HepG2 (cell line): ENCODE measurements around the gene MSI2. TPM values are rescaled to one million over a fixed set of nuclear protein-coding genes. Genes with fewer than 3 reads are reported as not detected.

ENCODE experiments used
- ATAC-seq: fragments of 200-7000 bp; cut with Tn5 transposase; 3 replicates; pipeline ENCODE4 v1.9.1; 2020; ENCODE audit warnings: mild to moderate bottlenecking, moderate library complexity
- BruUV-seq: library from RNA; stranded (reverse); fragments of 400-500 nt; replicated peaks from 2 replicates; lab custom pipeline; 2021; lab: Mats Ljungman, UMichigan
- CTCF ChIA-PET: fragments of 300-600 bp; formaldehyde crosslinking; extraction: SDS; loops from one replicate; lab custom pipeline; 2021; ENCODE audit warnings: low total read pairs, inconsistent platforms, low intra/inter-chr PET ratio; lab: Yijun Ruan, JAX
- POLR2A ChIA-PET: fragments of 350-600 bp; sonication (Branson Sonifier 250); formaldehyde crosslinking; loops from one replicate; lab custom pipeline; 2020; ENCODE audit warnings: antibody characterized with exemption, inconsistent platforms; lab: Yijun Ruan, JAX
- DNase-seq: peaks from one replicate; pipeline ENCODE4 v3.0.0-alpha.2; 2015; ENCODE audit warnings: low spot score
- FAIRE-seq: peaks from 3 replicates; lab custom pipeline; 2011; peaks lifted over from hg19 to GRCh38; lab: Jason Lieb, UNC
- H2AFZ ChIP-seq: one replicate; pipeline ENCODE4 v1.6.1; 2011; ENCODE audit warnings: low read length, inconsistent platforms
- H3K27ac ChIP-seq: fragments of 300-600 bp; 3 replicates; pipeline ENCODE4 v1.8.0; 2011; ENCODE audit warnings: mixed run types, mild to moderate bottlenecking, mixed read lengths, low read length, inconsistent platforms; ENCODE audit not compliant: insufficient read depth; ENCODE audit errors: extremely low read length
- H3K27me3 ChIP-seq, 2 experiments: fragments of 200-600 bp in 1 of 2; 2 replicates in 1 of 2; 3 replicates in 1 of 2; pipeline versions ENCODE4 v1.6.0 to v1.8.0; 2011; ENCODE audit warnings: low read length in 2 of 2, mild to moderate bottlenecking in 2 of 2, moderate library complexity in 2 of 2, inconsistent platforms in 1 of 2; ENCODE audit not compliant: insufficient read depth in 2 of 2, control insufficient read depth in 1 of 2
- H3K36me3 ChIP-seq, 2 experiments: fragments of 200-600 bp in 1 of 2; replicated peaks in 1 of 2; 2 replicates in 1 of 2; 3 replicates in 1 of 2; pipeline versions ENCODE4 v1.5.1 to v1.8.0; 2011; ENCODE audit warnings: low read length in 2 of 2, inconsistent platforms in 1 of 2; ENCODE audit not compliant: insufficient read depth in 2 of 2, control insufficient read depth in 1 of 2
- H3K4me1 ChIP-seq: 2 replicates; pipeline ENCODE4 v1.5.1; 2012; ENCODE audit warnings: low read length, inconsistent platforms; ENCODE audit not compliant: insufficient read depth
- H3K4me2 ChIP-seq: 2 replicates; pipeline ENCODE4 v1.6.0; 2011; ENCODE audit warnings: low read depth, low read length, inconsistent platforms
- H3K4me3 ChIP-seq, 3 experiments: fragments of 200-600 bp in 1 of 3; sonication (generic), shearing (Covaris generic) in 1 of 3; replicated peaks in 1 of 3; 2 replicates each; pipeline ENCODE4 v1.5.1; 2011 to 2016; ENCODE audit warnings: low read length in 3 of 3, inconsistent platforms in 2 of 3, low read depth in 2 of 3, mild to moderate bottlenecking in 2 of 3, control low read depth in 1 of 3, mixed read lengths in 1 of 3; ENCODE audit not compliant: insufficient read depth in 1 of 3
- H3K79me2 ChIP-seq: one replicate; pipeline ENCODE4 v1.6.1; 2011; ENCODE audit warnings: low read length, inconsistent platforms; ENCODE audit not compliant: insufficient read depth
- H3K9ac ChIP-seq: 2 replicates; pipeline ENCODE4 v1.6.0; 2011; ENCODE audit warnings: mild to moderate bottlenecking, low read depth, low read length, inconsistent platforms; ENCODE audit not compliant: insufficient read depth
- H3K9me3 ChIP-seq: 2 replicates; pipeline ENCODE4 v1.5.1; 2012; ENCODE audit warnings: mild to moderate bottlenecking, low read length
- H4K20me1 ChIP-seq: 2 replicates; pipeline ENCODE4 v1.6.0; 2011; ENCODE audit warnings: inconsistent platforms, mild to moderate bottlenecking, low read length, moderate library complexity; ENCODE audit not compliant: insufficient read depth
- EZH2 ChIP-seq: conservative IDR thresholded peaks from 2 replicates; pipeline ENCODE4 v1.6.1; 2012; ENCODE audit warnings: mild to moderate bottlenecking, low read depth, low read length, moderate library complexity
- FOXP1 ChIP-seq, 2 experiments: fragments of 450-650 bp in 1 of 2; IDR thresholded peaks; 2 replicates each; pipeline ENCODE4 v1.6.1; 2017 to 2018; ENCODE audit warnings: antibody characterized with exemption in 1 of 2
- LCORL ChIP-seq, 2 experiments: fragments of 450-650 bp in 1 of 2; sonication (generic) in 1 of 2; formaldehyde crosslinking in 1 of 2; IDR thresholded peaks; 2 replicates each; pipeline versions ENCODE4 v1.5.0 to v1.6.1; 2017 to 2020; ENCODE audit warnings: antibody characterized with exemption in 1 of 2, missing genetic modification reagents in 1 of 2
- PBX2 ChIP-seq: IDR thresholded peaks from 2 replicates; pipeline ENCODE4 v1.6.1; 2016; ENCODE audit warnings: control low read depth
- RBAK ChIP-seq: sonication (generic); formaldehyde crosslinking; IDR thresholded peaks from 2 replicates; pipeline ENCODE4 v1.5.1; 2020; ENCODE audit warnings: mild to moderate bottlenecking, missing genetic modification reagents
- SOX5 ChIP-seq: IDR thresholded peaks from 2 replicates; pipeline ENCODE4 v1.6.1; 2016; ENCODE audit warnings: borderline replicate concordance
- TP53 ChIP-seq: sonication (generic); formaldehyde crosslinking; conservative IDR thresholded peaks from 2 replicates; pipeline ENCODE4 v1.4.0; 2020; ENCODE audit warnings: missing genetic modification reagents
- ZHX1 ChIP-seq: sonication (generic); formaldehyde crosslinking; IDR thresholded peaks from 2 replicates; pipeline ENCODE4 v1.8.1; 2022; ENCODE audit warnings: low read depth, mild to moderate bottlenecking, missing genetic modification reagents
- ZNF3 ChIP-seq: IDR thresholded peaks from 2 replicates; pipeline ENCODE4 v1.7.0; 2017; ENCODE audit warnings: inconsistent platforms
- WGBS: methylation state at CpG from one replicate; pipeline ENCODE4 v1.1.6; 2017; ENCODE audit warnings: low lambda C conversion rate; 5-methylcytosine and 5-hydroxymethylcytosine counted together
- in situ Hi-C: cut with HindIII; loops from 2 replicates; pipeline ENCODE4 v1.10.0; 2017; ENCODE audit warnings: low pct_unique_long_range_greater_than_20kb; ENCODE audit not compliant: extremely low pct_ligation_motif_present
- intact Hi-C: fragments of 100-400 bp; cut with micrococcal nuclease; formaldehyde crosslinking; loops from one replicate; pipeline ENCODE4 v1.10.0; 2022; ENCODE audit not compliant: unreplicated experiment
- polyA plus RNA-seq, 8 experiments: library from polyadenylated mRNA; depleted of rRNA in 3 of 8; stranded (reverse) in 7 of 8; unstranded in 1 of 8; fragments of >200 nt; fragmentation: Illumina TruSeq in 4 of 8; extraction: Trizol in 4 of 8; gene quantifications; 2 replicates each; pipeline versions ENCODE4 v1.2.1 to v1.2.3, GENCODE V29; 2011 to 2016; ENCODE audit warnings: low read depth in 4 of 8, missing spikeins in 1 of 8, mixed read lengths in 1 of 8; ENCODE audit not compliant: insufficient read depth in 1 of 8
- total RNA-seq, 5 experiments: library from RNA; depleted of rRNA; stranded (reverse); fragments of >200 nt; fragmentation: Illumina TruSeq; extraction: Trizol; gene quantifications; 2 replicates each; pipeline ENCODE4 v1.2.3, GENCODE V29; 2016; ENCODE audit warnings: low read depth in 1 of 5
- TF ChIP-seq, protein P1 (sequence below): sonication (generic); formaldehyde crosslinking; conservative IDR thresholded peaks from 2 replicates; pipeline ENCODE4 v1.8.0; 2022; ENCODE audit warnings: missing genetic modification reagents
- TF ChIP-seq, protein P2 (sequence below): sonication (generic); formaldehyde crosslinking; IDR thresholded peaks from 2 replicates; pipeline ENCODE4 v1.5.0; 2020; ENCODE audit warnings: missing genetic modification reagents

The MSI2 gene
- total and polyA plus RNA-seq, 2 of the 13 experiments (the other 11 are each of a cell fraction or from before 2014, with no cell fraction given), result 77.5 to 78.4 TPM

DNA sequence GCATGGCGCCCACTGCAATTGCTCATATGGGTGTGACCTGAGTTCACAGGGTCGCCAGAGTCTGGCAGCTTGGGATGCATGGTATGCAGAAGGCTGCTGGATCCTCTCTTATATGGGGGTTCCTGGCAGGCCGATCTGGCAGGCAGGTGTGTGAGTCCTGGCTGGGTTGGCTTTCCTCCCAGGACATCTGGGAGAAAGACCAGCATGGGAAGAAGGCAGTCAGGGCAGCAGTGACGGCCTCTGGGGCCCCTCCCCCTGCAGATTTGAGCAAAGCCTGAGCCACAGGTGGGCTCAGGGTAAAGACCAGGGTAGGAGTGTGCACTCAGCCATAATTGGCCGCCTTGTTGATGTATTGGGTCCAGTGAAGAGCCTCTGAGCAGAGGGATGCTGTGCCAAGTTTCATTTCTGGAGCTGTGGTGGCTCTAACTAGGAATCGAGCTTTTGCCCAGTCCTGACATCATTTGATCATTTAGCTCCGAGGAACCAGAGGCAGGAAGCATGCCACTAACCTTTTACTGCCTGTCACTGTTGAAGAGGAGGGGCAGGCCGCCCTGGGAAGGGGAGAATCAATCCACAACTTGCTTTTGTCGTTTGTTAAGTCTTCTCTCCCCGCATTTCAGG, 314.5 kb downstream of the MSI2 start:
- no peaks in the 10 kb centered on the region for H3K79me2 ChIP-seq
- ATAC-seq, result no peak
- H3K4me1 ChIP-seq, result peaks cover 15% of the 10 kb centered on the region; the same call in 1 of the 2 replicates
- H3K9me3 ChIP-seq, result no peaks in the 10 kb centered on the region
- no TSS peak for BruUV-seq
- no peak overlapping the region for H2AFZ ChIP-seq
- CTCF ChIA-PET, result no interaction called here
- intact Hi-C loops, result no loop called here
- 98% methylated on average over 9 of the region's 10 CpGs for WGBS
- no peak overlapping the region for H3K4me3 ChIP-seq
- H3K4me2 ChIP-seq, result no peak overlapping the region
- H3K9ac ChIP-seq, result no peak overlapping the region
- TF ChIP-seq FOXP1 (IDR thresholded peaks at IDR 0.05) (no peak), FOXP1 (CRISPR knock-in tag; IDR thresholded peaks at IDR 0.05) (no peak), SOX5 (CRISPR knock-in tag) (no peak), PBX2 (CRISPR knock-in tag) (no peak), TP53 (CRISPR knock-in tag) (no peak)
- TF ChIP-seq, all 625 proteins: peak for 0
- POLR2A ChIA-PET, result interaction anchor here (1.4 kb wide), 1 partner anchor 9 kb away, joined by 4 read pairs; no protein-coding TSS in a partner anchor
- H3K36me3 ChIP-seq, result peaks cover 9 to 43% of the 10 kb centered on the region in 2 experiments; a peak in 4 of 5 replicates
- H4K20me1 ChIP-seq, result no peaks in the 10 kb centered on the region
- no peak for FAIRE-seq
- in situ Hi-C loops, result no loop called here
- no peak for DNase-seq
- H3K27ac ChIP-seq, result no peak overlapping the region
- no peaks in the 10 kb centered on the region for H3K27me3 ChIP-seq

DNA sequence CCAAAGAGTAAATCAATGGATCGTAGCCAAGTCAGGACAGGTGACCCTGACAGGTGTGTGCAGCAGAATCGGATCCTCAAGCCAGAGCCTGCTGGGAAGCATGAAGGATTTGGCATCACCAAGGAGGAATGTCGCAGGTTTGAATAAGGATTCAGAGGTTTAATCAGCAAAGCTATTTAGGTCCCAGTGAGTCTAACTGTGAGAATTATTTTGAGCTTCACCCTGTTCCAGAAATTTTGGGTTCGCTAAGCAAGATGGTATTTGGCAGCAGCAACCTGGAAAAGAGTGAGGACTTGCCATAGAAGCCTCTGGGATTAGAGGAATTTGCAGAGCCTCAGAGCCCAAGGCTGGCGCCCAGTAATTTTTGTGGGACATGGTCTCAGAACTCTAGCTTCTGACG, 315.7 kb downstream of the MSI2 start:
- Histone ChIP-seq H3K9ac (no peak overlapping the region), H3K4me2 (no peak overlapping the region), H3K9me3 (no peaks in the 10 kb centered on the region), H3K27ac (no peak overlapping the region), H3K4me1 (peaks cover 27% of the 10 kb centered on the region), H3K4me3 (no peak overlapping the region), H4K20me1 (no peaks in the 10 kb centered on the region), H3K36me3 (peaks cover 7 to 32% of the 10 kb centered on the region in 2 experiments; a peak in 4 of 5 replicates), H2AFZ (no peak overlapping the region), H3K79me2 (no peaks in the 10 kb centered on the region), H3K27me3 (no peaks in the 10 kb centered on the region)
- ChIA-PET POLR2A (no interaction called here), CTCF (no interaction called here)
- in situ Hi-C loops, result no loop called here
- no TSS peak for BruUV-seq
- DNase-seq (no peak), FAIRE-seq (no peak), ATAC-seq (no peak)
- 96% methylated on average over 6 of the region's 6 CpGs for WGBS
- TF ChIP-seq LCORL (IDR thresholded peaks at IDR 0.05) (no peak), LCORL (CRISPR knock-in tag; IDR thresholded peaks at IDR 0.05) (no peak), EZH2 (no peak), ZNF3 (CRISPR knock-in tag) (no peak), ZHX1 (no peak), RBAK (no peak)
- TF ChIP-seq, protein P1, sequence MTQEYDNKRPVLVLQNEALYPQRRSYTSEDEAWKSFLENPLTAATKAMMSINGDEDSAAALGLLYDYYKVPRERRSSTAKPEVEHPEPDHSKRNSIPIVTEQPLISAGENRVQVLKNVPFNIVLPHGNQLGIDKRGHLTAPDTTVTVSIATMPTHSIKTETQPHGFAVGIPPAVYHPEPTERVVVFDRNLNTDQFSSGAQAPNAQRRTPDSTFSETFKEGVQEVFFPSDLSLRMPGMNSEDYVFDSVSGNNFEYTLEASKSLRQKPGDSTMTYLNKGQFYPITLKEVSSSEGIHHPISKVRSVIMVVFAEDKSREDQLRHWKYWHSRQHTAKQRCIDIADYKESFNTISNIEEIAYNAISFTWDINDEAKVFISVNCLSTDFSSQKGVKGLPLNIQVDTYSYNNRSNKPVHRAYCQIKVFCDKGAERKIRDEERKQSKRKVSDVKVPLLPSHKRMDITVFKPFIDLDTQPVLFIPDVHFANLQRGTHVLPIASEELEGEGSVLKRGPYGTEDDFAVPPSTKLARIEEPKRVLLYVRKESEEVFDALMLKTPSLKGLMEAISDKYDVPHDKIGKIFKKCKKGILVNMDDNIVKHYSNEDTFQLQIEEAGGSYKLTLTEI (CRISPR knock-in tag), result no peak
- TF ChIP-seq, protein P2, sequence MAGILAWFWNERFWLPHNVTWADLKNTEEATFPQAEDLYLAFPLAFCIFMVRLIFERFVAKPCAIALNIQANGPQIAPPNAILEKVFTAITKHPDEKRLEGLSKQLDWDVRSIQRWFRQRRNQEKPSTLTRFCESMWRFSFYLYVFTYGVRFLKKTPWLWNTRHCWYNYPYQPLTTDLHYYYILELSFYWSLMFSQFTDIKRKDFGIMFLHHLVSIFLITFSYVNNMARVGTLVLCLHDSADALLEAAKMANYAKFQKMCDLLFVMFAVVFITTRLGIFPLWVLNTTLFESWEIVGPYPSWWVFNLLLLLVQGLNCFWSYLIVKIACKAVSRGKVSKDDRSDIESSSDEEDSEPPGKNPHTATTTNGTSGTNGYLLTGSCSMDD, result no peak
- intact Hi-C loops, result no loop called here
